ENCODE results near the gene SLC25A39.

Gene SLC25A39

GRCh38 chr17:44359458-44360143 lies 35.0 kb upstream of the SLC25A39 start:
- H3K36me3 Mint-ChIP-seq (ENCODE audit: low read depth) = no peaks in the 10 kb centered on the region
- DNase-seq (no peak), ATAC-seq (no peak)
- no peak overlapping the region for H3K4me3 Mint-ChIP-seq
- H3K27me3 Mint-ChIP-seq = peaks cover 9% of the 10 kb centered on the region
- no peaks in the 10 kb centered on the region for H3K9me3 Mint-ChIP-seq
- no peaks in the 10 kb centered on the region for H3K4me1 Mint-ChIP-seq
- no peak overlapping the region for H3K27ac Mint-ChIP-seq

- no peak overlapping the region for H3K4me3 Mint-ChIP-seq
- H3K27me3 Mint-ChIP-seq = peaks cover 6% of the 10 kb centered on the region
- no peak overlapping the region for H3K27ac Mint-ChIP-seq
- no peaks in the 10 kb centered on the region for H3K36me3 Mint-ChIP-seq (ENCODE audit: low read depth)
- H3K4me1 Mint-ChIP-seq = no peaks in the 10 kb centered on the region
- ATAC-seq (no peak), DNase-seq (no peak)
- no peaks in the 10 kb centered on the region for H3K9me3 Mint-ChIP-seq
These were observed 34.4 kb upstream of the SLC25A39 start for GRCh38 chr17:44359006-44359405.

DNA sequence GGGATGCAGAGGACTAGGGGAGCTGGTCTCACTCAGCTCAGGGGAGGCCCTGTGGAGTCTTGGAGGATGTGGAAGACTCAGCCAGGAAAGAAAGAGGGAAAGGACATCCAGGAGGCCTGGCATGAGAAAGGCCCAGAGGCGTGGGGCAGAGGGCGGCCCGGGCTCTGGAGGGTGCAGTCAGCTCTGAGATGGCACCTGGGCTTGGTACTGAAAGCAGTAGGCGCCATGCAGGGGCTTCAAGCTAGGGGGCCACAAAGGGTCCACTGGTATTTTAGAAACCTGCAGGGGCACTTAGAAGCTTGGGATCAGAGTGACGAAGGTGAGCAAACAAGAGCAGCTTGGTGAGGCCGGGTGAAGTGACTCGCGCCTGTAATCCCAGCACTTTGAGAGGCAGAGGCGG lies 33.4 kb upstream of the SLC25A39 start:
- Mint-ChIP-seq H3K27me3 (peaks cover 6% of the 10 kb centered on the region), H3K27ac (no peak overlapping the region), H3K9me3 (no peaks in the 10 kb centered on the region), H3K4me3 (no peak overlapping the region), H3K36me3 (ENCODE audit: low read depth) (no peaks in the 10 kb centered on the region), H3K4me1 (no peaks in the 10 kb centered on the region)
- ATAC-seq (no peak), DNase-seq (no peak)

GRCh38 chr17:44356241-44356640 lies 31.6 kb upstream of the SLC25A39 start:
- no peak overlapping the region for H3K4me3 Mint-ChIP-seq
- ATAC-seq (no peak), DNase-seq (no peak)
- H3K27ac Mint-ChIP-seq = no peak overlapping the region
- H3K36me3 Mint-ChIP-seq (ENCODE audit: low read depth) = no peaks in the 10 kb centered on the region
- H3K9me3 Mint-ChIP-seq = no peaks in the 10 kb centered on the region
- peaks cover under 1% of the 10 kb centered on the region for H3K27me3 Mint-ChIP-seq
- no peaks in the 10 kb centered on the region for H3K4me1 Mint-ChIP-seq

DNA sequence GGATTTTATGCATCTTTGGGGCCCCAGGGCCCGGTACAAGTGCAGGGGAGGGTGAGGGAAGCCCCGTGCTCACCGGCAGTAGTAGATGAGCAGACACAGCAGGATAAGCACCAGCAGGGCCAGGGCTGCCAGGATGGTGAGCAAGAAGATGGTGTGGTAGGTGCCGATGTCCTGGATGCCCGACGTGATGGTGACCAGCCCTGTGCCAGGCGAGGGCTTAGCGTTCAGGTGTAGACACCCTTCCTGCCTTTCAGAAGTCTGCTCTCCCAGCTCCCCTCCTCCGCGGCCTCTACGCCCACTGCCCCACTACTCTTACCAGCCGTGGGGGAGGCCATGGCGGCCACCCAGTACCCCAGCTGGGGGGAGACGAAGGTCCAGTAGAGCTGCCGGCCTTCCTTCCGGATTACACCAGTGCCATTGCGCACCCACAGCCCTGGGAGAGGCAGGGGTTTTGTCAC lies 31.0 kb upstream of the SLC25A39 start:
- no peak overlapping the region for H3K4me3 Mint-ChIP-seq
- no peak for DNase-seq

DNA sequence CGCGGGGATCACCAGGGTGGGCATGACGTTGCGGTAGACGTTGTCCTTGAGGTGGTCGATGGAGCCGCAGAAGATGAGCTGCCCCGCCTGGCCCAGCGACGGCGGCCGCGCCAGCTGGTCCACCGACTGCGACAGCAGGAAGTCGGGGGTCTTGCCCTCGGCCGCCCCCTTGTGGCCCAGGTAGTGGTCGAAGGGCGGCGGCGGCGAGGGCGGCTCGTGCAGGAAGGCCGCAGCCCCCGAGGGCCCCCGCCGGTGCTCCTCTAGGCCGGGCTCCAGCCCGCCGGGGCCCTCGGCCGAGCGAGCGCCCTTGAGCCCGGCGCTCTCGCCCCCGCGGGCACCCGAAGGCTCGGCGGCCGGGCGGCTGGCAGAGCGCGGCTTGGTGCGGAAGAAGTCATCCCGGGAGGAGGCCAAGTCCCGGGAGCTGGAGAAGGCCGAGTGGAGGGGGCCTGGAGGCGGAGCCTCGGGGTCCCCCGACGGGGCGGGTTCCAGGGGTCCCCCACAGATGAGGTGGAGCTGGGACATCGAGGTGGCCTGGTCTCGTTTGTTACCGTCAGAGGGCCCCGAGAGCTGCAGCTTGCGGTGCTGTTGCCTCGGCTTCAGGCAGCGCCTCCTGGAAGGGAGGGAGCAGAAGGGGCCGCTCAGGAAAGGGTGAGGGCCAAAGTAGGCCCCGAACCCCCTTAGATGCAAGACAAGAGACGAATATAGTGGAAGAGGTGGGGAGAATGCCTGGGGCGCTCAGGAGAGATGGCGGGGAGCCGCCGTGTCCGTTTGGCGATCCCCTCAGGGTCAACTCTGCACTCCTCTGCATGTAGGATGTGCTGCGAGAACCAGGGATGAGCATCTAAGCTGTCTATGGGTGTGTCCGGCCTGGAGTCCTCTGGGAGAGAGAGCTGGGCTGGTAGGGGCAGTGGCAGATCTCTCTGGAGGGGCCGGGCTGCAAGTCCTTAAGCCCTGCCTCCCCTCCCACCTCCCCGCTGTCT lies 30.2 kb upstream of the SLC25A39 start:
- peak overlapping the region; percentile 52 for H3K4me3 Mint-ChIP-seq
- H3K36me3 Mint-ChIP-seq (ENCODE audit: low read depth) = no peaks in the 10 kb centered on the region
- ATAC-seq (no peak), DNase-seq (peak; percentile 75)
- no peak overlapping the region for H3K27ac Mint-ChIP-seq
- H3K4me1 Mint-ChIP-seq = peaks cover 2% of the 10 kb centered on the region
- H3K9me3 Mint-ChIP-seq = no peaks in the 10 kb centered on the region
- no peaks in the 10 kb centered on the region for H3K27me3 Mint-ChIP-seq

More for the DNA sequence above, 31.0 kb upstream of the SLC25A39 start:
- Mint-ChIP-seq H3K36me3 (ENCODE audit: low read depth) (no peaks in the 10 kb centered on the region), H3K9me3 (no peaks in the 10 kb centered on the region), H3K4me1 (peaks cover under 1% of the 10 kb centered on the region), H3K27ac (no peak overlapping the region), H3K27me3 (no peaks in the 10 kb centered on the region)
- no peak for ATAC-seq

GRCh38 chr17:44353672-44354331 lies 29.2 kb upstream of the SLC25A39 start:
- peak; percentile 20 for DNase-seq
- Mint-ChIP-seq H3K4me3 (peak overlapping the region; percentile 42), H3K4me1 (peaks cover 2% of the 10 kb centered on the region), H3K27me3 (no peaks in the 10 kb centered on the region), H3K27ac (no peak overlapping the region), H3K9me3 (no peaks in the 10 kb centered on the region), H3K36me3 (ENCODE audit: low read depth) (no peaks in the 10 kb centered on the region)
- no peak for ATAC-seq

DNA sequence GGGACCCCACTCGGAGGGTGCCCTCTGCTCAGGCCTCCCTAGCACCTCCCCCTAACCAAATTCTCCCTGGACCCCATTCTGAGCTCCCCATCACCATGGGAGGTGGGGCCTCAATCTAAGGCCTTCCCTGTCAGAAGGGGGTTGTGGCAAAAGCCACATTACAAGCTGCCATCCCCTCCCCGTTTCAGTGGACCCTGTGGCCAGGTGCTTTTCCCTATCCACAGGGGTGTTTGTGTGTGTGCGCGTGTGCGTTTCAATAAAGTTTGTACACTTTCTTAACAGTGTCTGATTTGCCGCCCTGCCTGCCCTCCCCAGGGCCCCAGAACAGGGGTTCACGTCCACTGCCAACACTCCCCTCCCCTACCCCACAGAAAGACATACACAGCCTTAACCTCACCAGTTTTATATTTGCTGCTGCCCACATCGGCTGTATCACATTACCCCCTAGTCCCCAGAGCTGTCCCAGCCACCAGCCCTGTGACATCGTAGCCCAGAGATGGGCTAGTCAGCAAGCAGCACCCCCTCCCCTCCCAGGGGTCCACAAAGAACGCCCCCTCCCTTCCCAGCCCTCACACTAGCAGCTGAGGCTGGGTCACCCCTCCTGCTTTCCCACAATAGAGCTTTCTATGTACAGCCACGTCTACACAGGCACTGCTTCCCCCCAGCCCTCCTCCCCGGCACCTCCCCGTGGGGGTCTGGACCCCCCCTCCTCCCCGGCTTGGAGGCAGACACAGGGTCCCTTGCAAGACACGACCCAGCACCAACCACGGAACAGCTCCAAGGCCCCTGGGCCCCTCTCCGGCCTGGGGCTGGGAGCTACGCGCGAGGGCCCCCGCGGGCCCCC lies 28.4 kb upstream of the SLC25A39 start:
- H3K27me3 Mint-ChIP-seq = no peaks in the 10 kb centered on the region
- no peaks in the 10 kb centered on the region for H3K9me3 Mint-ChIP-seq
- H3K4me3 Mint-ChIP-seq = no peak overlapping the region
- no peaks in the 10 kb centered on the region for H3K36me3 Mint-ChIP-seq (ENCODE audit: low read depth)
- H3K4me1 Mint-ChIP-seq = peaks cover 5% of the 10 kb centered on the region
- no peak overlapping the region for H3K27ac Mint-ChIP-seq
- no peak for ATAC-seq
- no peak for DNase-seq

- H3K4me1 Mint-ChIP-seq = peaks cover 5% of the 10 kb centered on the region
- DNase-seq (no peak), ATAC-seq (no peak)
- no peaks in the 10 kb centered on the region for H3K27me3 Mint-ChIP-seq
- H3K36me3 Mint-ChIP-seq (ENCODE audit: low read depth) = no peaks in the 10 kb centered on the region
- no peak overlapping the region for H3K4me3 Mint-ChIP-seq
- no peak overlapping the region for H3K27ac Mint-ChIP-seq
- H3K9me3 Mint-ChIP-seq = no peaks in the 10 kb centered on the region
These were observed 27.6 kb upstream of the SLC25A39 start for GRCh38 chr17:44351961-44352827.

- DNase-seq = no peak
- H3K27me3 Mint-ChIP-seq = no peaks in the 10 kb centered on the region
- no peak overlapping the region for H3K27ac Mint-ChIP-seq
- H3K4me1 Mint-ChIP-seq = peaks cover 5% of the 10 kb centered on the region
- H3K4me3 Mint-ChIP-seq = no peak overlapping the region
- no peak for ATAC-seq
- no peaks in the 10 kb centered on the region for H3K36me3 Mint-ChIP-seq (ENCODE audit: low read depth)
- no peaks in the 10 kb centered on the region for H3K9me3 Mint-ChIP-seq
These were observed 26.8 kb upstream of the SLC25A39 start for GRCh38 chr17:44351464-44351863.

DNA sequence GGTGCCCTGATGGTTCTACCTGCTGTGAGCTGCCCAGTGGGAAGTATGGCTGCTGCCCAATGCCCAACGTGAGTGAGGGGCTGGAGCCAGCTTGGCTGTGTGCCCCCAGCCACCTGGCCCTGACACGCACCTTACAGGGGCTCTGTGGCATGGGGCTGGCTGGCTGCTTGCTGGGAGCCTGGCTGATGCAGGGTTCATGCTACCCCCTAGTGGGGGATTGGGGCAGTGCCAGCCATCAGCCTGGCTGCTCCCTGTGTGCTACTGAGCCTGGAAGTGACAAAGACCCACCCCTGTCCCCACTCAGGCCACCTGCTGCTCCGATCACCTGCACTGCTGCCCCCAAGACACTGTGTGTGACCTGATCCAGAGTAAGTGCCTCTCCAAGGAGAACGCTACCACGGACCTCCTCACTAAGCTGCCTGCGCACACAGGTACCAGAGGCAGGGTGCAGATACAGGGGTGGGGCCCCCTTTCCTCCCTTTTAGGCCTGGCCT lies 26.2 kb upstream of the SLC25A39 start:
- H3K4me3 Mint-ChIP-seq = no peak overlapping the region
- H3K27ac Mint-ChIP-seq = no peak overlapping the region
- no peaks in the 10 kb centered on the region for H3K36me3 Mint-ChIP-seq (ENCODE audit: low read depth)
- H3K9me3 Mint-ChIP-seq = no peaks in the 10 kb centered on the region
- DNase-seq (peak; percentile 82), ATAC-seq (peak; percentile 65)
- peaks cover 9% of the 10 kb centered on the region for H3K4me1 Mint-ChIP-seq
- H3K27me3 Mint-ChIP-seq = no peaks in the 10 kb centered on the region

GRCh38 chr17:44349553-44350070 lies 25.0 kb upstream of the SLC25A39 start:
- Mint-ChIP-seq H3K4me1 (peaks cover 16% of the 10 kb centered on the region), H3K9me3 (no peaks in the 10 kb centered on the region), H3K36me3 (ENCODE audit: low read depth) (no peaks in the 10 kb centered on the region), H3K27ac (no peak overlapping the region), H3K27me3 (peaks cover 2% of the 10 kb centered on the region), H3K4me3 (no peak overlapping the region)
- ATAC-seq = no peak
- DNase-seq = no peak

DNA sequence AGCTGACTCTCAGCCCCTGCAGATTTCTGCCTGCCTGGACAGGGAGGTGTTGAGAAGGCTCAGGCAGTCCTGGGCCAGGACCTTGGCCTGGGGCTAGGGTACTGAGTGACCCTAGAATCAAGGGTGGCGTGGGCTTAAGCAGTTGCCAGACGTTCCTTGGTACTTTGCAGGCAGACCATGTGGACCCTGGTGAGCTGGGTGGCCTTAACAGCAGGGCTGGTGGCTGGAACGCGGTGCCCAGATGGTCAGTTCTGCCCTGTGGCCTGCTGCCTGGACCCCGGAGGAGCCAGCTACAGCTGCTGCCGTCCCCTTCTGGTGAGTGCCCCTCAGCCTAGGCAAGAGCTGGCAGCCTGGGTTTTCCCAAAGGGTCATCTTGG lies 24.4 kb upstream of the SLC25A39 start:
- no peak for DNase-seq
- H3K27me3 Mint-ChIP-seq = peaks cover 2% of the 10 kb centered on the region
- H3K4me1 Mint-ChIP-seq = peaks cover 20% of the 10 kb centered on the region
- ATAC-seq = no peak
- H3K4me3 Mint-ChIP-seq = no peak overlapping the region
- no peaks in the 10 kb centered on the region for H3K9me3 Mint-ChIP-seq
- H3K36me3 Mint-ChIP-seq (ENCODE audit: low read depth) = no peaks in the 10 kb centered on the region
- no peak overlapping the region for H3K27ac Mint-ChIP-seq

All from activated naive CD8-positive, alpha-beta T cell treated with anti-CD3 and anti-CD28 coated beads, Interleukin-2, amount 50 U/mL, for 24 hours (primary cell).